Fibroblast of skin of scalp (primary cell): Measurements from ENCODE around the gene CCDC106.

Source experiments
- DNase-seq: peaks from one replicate; pipeline ENCODE4 v3.0.0-alpha.2; 2013

The CCDC106 gene

DNA sequence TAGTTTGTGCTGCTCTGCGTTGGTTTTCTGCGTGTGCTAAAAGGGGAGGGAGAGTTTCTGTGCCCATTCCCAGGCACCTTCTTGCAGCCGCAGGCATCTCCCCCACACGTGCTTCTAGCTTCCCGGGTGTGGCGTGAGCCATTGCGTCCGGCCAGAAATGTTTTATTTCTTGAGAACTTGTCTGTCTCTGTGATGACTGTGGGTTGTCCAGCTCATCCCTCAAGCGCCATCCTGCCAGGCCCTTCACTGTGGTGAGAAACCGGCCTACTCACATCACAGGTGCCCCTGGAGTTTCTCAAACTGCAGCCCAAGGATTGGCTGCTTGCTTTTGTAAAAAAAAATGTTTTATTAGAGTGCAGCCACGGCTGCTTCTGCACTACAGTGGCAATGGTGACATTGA is 51.2 kb downstream of the CCDC106 start:
- DNase-seq: no peak

DNA sequence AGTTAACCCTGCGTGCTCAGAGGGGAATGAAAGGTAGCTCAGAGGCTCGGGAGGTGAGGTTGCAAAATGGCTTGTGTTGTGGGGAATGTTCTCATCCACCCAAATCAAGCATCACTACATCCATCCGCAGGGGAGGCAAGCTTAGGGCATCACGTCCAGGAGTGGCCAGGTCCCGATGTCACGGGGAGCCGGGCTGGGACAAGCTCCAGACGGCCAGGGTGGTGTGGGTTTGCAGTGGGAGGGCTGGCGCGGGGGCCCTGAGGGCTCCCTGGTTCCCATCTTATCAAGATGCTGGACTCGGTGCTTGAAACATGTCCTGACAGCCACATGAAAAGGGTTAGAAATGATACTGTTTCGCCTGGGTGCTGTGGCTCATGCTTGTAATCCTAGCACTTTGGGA is 52.8 kb downstream of the CCDC106 start:
- no peak for DNase-seq

GRCh38 chr19:55702131-55702627 is 54.2 kb downstream of the CCDC106 start:
- no peak for DNase-seq
